Memory B cell (primary cell): Measurements from ENCODE around the gene B4GALT1.
A peak's percentile ranks its signal among the peaks of the same experiment; 100 is the strongest.

ENCODE experiments used
- ATAC-seq: fragments of 150-1000 bp; cut with Tn5 transposase; 2 replicates; pipeline ENCODE4 v1.10.0; 2021; ENCODE audit warnings: low read depth, mild to moderate bottlenecking, moderate library complexity
- DNase-seq, 2 donors: peaks; one replicate each; pipeline ENCODE4 v3.0.0; 2022; ENCODE audit warnings: low spot score in 2 of 2
- H3K27ac Mint-ChIP-seq: one replicate; pipeline ENCODE4 v1.8.0; 2022; ENCODE audit warnings: mild to moderate bottlenecking, moderate library complexity, mixed read lengths
- H3K27me3 Mint-ChIP-seq: one replicate; pipeline ENCODE4 v1.8.0; 2022; ENCODE audit warnings: mixed read lengths
- H3K36me3 Mint-ChIP-seq: one replicate; pipeline ENCODE4 v1.8.0; 2022; ENCODE audit warnings: mild to moderate bottlenecking, mixed read lengths
- H3K4me1 Mint-ChIP-seq: one replicate; pipeline ENCODE4 v1.8.0; 2022; ENCODE audit warnings: mixed read lengths
- H3K4me3 Mint-ChIP-seq: one replicate; pipeline ENCODE4 v1.8.0; 2022; ENCODE audit warnings: mild to moderate bottlenecking, moderate library complexity, mixed read lengths
- H3K9me3 Mint-ChIP-seq: one replicate; pipeline ENCODE4 v1.8.0; 2022; ENCODE audit warnings: mixed read lengths

Gene B4GALT1

GRCh38 chr9:33189331-33189791 is 22.2 kb upstream of the B4GALT1 start:
- DNase-seq = no peak
- Mint-ChIP-seq H3K9me3 (no peaks in the 10 kb centered on the region), H3K36me3 (no peaks in the 10 kb centered on the region), H3K27ac (no peak overlapping the region), H3K27me3 (peaks cover 2% of the 10 kb centered on the region), H3K4me3 (no peak overlapping the region), H3K4me1 (peaks cover 8% of the 10 kb centered on the region)
- no peak for ATAC-seq

DNA sequence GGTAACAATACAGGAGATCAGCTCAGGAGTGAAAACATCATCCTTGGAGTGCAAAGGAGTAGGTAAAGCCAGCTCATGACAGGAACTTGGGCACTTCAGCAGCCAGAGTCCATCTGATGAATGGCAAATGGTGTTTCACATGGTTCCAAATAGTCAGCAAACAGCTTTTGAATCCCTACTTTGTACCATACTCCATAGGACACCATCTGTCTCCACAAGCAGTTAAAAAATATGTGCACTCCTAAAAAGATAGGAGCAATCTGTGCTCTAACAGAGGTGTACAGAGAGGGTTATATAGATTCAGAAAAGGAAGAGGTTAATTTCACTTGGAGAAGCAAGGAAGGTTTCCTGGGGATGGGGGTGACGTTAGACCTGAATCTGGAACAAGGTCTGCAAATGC is 21.6 kb upstream of the B4GALT1 start:
- H3K4me3 Mint-ChIP-seq = no peak overlapping the region
- DNase-seq = no peak
- H3K36me3 Mint-ChIP-seq = peaks cover 1% of the 10 kb centered on the region
- H3K9me3 Mint-ChIP-seq = no peaks in the 10 kb centered on the region
- ATAC-seq = no peak
- H3K27ac Mint-ChIP-seq = no peak overlapping the region
- peaks cover 8% of the 10 kb centered on the region for H3K4me1 Mint-ChIP-seq
- peaks cover 4% of the 10 kb centered on the region for H3K27me3 Mint-ChIP-seq

GRCh38 chr9:33187519-33188218 is 20.5 kb upstream of the B4GALT1 start:
- Mint-ChIP-seq H3K4me1 (peaks cover 8% of the 10 kb centered on the region), H3K9me3 (no peaks in the 10 kb centered on the region), H3K4me3 (no peak overlapping the region), H3K27me3 (peaks cover 4% of the 10 kb centered on the region), H3K36me3 (peaks cover 1% of the 10 kb centered on the region), H3K27ac (no peak overlapping the region)
- DNase-seq (no peak), ATAC-seq (no peak)

GRCh38 chr9:33186457-33187168 is 19.5 kb upstream of the B4GALT1 start:
- Mint-ChIP-seq H3K9me3 (no peaks in the 10 kb centered on the region), H3K4me1 (peaks cover 8% of the 10 kb centered on the region), H3K27me3 (peaks cover 4% of the 10 kb centered on the region), H3K4me3 (no peak overlapping the region), H3K27ac (no peak overlapping the region), H3K36me3 (peaks cover 1% of the 10 kb centered on the region)
- DNase-seq = no peak
- ATAC-seq = no peak

GRCh38 chr9:33185858-33186257 is 18.7 kb upstream of the B4GALT1 start:
- H3K4me3 Mint-ChIP-seq = no peak overlapping the region
- no peak overlapping the region for H3K27ac Mint-ChIP-seq
- DNase-seq (no peak), ATAC-seq (no peak)
- no peaks in the 10 kb centered on the region for H3K9me3 Mint-ChIP-seq
- H3K27me3 Mint-ChIP-seq = peaks cover 4% of the 10 kb centered on the region
- H3K4me1 Mint-ChIP-seq = peaks cover 10% of the 10 kb centered on the region
- peaks cover 1% of the 10 kb centered on the region for H3K36me3 Mint-ChIP-seq

- no peak for DNase-seq
- H3K27me3 Mint-ChIP-seq = peaks cover 4% of the 10 kb centered on the region
Observed at GRCh38 chr9:33185406-33185805, 18.3 kb upstream of the B4GALT1 start.

DNA sequence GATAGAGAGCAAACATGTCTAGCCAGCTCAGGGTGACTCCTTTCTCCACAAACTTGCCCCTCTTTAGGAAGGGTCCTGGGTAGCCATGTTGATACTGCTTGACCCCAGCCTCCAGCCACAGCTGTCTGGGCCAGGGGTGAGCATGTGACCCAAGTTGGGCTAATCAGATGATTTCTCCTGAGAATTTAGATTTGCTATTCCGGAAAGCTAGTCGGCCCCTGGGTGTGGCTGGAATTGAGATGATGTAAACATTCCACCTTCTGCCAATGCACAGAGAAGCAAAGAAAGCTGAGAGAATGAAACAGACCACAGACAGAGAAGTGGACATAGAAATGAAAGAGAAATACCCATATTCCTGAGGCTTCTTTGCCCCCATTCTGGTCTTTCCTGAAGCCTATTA is 17.8 kb upstream of the B4GALT1 start:
- Mint-ChIP-seq H3K4me1 (peaks cover 10% of the 10 kb centered on the region), H3K36me3 (peaks cover 1% of the 10 kb centered on the region), H3K4me3 (no peak overlapping the region), H3K9me3 (no peaks in the 10 kb centered on the region), H3K27me3 (peaks cover 4% of the 10 kb centered on the region), H3K27ac (no peak overlapping the region)
- DNase-seq (no peak), ATAC-seq (no peak)

More at GRCh38 chr9:33185406-33185805, 18.3 kb upstream of the B4GALT1 start:
- Mint-ChIP-seq H3K9me3 (no peaks in the 10 kb centered on the region), H3K4me1 (peaks cover 10% of the 10 kb centered on the region), H3K4me3 (no peak overlapping the region), H3K36me3 (peaks cover 1% of the 10 kb centered on the region), H3K27ac (no peak overlapping the region)
- ATAC-seq = no peak

DNA sequence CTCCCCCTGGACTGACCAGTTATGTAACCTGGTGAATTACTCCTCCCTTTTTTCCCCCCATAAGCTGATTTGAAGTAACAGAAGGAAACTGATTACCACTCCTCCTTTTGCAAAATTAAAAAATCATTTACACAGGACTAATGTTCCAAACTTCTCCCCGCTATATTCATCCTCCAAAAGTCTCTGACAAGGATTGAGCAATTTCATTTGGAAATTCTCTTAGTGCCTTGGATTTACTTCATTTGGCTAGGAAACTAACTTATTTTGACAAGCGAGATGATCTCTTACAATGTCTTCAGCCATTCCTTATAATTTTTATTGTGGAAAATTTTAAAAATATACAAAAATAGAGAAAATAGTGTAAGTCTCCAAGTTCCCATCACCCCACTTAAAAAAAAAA is 15.4 kb upstream of the B4GALT1 start:
- DNase-seq = no peak
- Mint-ChIP-seq H3K4me1 (peaks cover 12% of the 10 kb centered on the region), H3K36me3 (peaks cover 1% of the 10 kb centered on the region), H3K4me3 (no peak overlapping the region), H3K27ac (no peak overlapping the region), H3K27me3 (peaks cover 2% of the 10 kb centered on the region), H3K9me3 (no peaks in the 10 kb centered on the region)
- no peak for ATAC-seq

GRCh38 chr9:33180526-33181184 is 13.5 kb upstream of the B4GALT1 start:
- Mint-ChIP-seq H3K27me3 (peaks cover 2% of the 10 kb centered on the region), H3K36me3 (peaks cover 1% of the 10 kb centered on the region), H3K4me3 (no peak overlapping the region), H3K9me3 (no peaks in the 10 kb centered on the region), H3K27ac (no peak overlapping the region), H3K4me1 (peaks cover 4% of the 10 kb centered on the region)
- ATAC-seq (no peak), DNase-seq (no peak)

DNA sequence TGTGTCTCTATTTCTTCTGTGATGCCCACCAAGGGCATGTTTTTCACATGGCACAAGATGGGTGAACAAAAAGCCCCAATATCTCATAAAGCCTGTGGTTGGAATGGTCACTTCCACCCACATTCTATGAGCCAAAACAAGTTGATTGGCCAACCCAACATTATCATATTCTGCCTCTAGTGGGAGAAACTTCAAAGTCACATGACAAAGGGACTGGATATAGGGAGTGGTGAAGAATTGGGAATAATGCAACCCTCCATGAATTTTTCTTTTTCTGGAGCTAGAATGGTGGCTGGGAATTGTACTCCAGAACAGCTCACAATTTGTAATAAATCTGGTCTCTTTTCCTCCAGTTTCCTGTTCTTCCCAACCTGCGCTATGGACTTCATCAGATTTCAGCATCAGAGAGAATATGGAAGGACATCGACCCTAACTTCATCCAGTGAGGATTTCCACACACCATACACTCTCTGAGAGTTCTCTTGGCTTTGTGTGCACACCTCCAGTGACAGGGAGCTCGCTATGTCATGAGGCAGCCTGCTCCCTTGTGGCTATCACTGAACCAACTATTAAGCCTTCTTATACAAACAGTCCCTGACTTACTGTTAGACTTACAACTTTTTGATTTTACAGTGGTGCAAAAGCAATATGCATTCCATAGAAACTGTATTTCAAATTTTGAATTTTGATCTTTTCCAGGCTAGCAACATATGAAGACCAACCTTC is 12.0 kb upstream of the B4GALT1 start:
- Mint-ChIP-seq H3K36me3 (peaks cover under 1% of the 10 kb centered on the region), H3K4me3 (no peak overlapping the region), H3K9me3 (no peaks in the 10 kb centered on the region), H3K27ac (no peak overlapping the region), H3K27me3 (peaks cover under 1% of the 10 kb centered on the region), H3K4me1 (peaks cover 4% of the 10 kb centered on the region)
- ATAC-seq = peak; percentile 60
- DNase-seq = no peak

DNA sequence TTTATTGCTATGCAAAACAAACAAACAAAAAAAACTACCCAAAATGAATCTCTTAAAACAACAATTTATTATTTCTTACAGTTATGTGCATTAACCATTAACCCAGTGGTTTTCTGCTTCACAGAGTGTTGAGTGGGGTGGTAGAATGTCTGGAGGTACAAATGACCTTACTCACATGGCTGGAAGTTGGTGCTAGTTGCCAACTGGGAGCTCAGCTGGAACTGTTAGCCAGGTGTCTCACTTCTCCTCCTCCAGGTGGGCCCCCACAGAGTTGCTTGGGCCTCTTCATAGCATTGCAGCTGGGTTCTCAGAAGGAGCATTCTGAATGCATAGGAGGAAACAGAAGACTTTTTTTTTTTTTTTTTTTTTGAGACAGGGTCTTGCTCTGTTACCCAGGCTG is 10.5 kb upstream of the B4GALT1 start:
- H3K4me1 Mint-ChIP-seq = peaks cover 4% of the 10 kb centered on the region
- no peaks in the 10 kb centered on the region for H3K36me3 Mint-ChIP-seq
- H3K27ac Mint-ChIP-seq = no peak overlapping the region
- DNase-seq (no peak), ATAC-seq (no peak)
- no peaks in the 10 kb centered on the region for H3K27me3 Mint-ChIP-seq
- H3K4me3 Mint-ChIP-seq = no peak overlapping the region
- H3K9me3 Mint-ChIP-seq = no peaks in the 10 kb centered on the region

DNA sequence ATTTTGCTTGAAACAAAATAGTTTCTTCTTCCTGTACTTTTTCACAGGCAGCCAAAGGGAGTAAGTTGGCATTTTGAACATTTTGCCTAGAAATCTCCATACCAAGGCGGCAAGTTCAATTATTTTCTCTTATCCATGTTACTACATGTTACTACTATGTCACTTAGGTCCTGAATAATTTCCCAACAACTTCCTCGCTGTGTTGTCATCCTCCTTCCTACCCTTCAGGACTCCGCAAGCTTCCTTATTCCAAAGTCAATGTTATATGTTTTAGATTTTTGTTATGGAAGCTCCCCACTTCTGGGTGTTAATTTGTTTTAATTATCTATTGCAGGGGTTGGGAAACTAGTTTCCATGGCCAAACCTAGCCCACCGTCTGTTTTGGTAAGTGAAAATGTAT is 9.9 kb upstream of the B4GALT1 start:
- no peaks in the 10 kb centered on the region for H3K9me3 Mint-ChIP-seq
- H3K36me3 Mint-ChIP-seq = no peaks in the 10 kb centered on the region
- no peak for DNase-seq
- H3K4me3 Mint-ChIP-seq = no peak overlapping the region
- ATAC-seq = no peak
- peaks cover 4% of the 10 kb centered on the region for H3K4me1 Mint-ChIP-seq
- no peaks in the 10 kb centered on the region for H3K27me3 Mint-ChIP-seq
- H3K27ac Mint-ChIP-seq = no peak overlapping the region

GRCh38 chr9:33175649-33176325 is 8.7 kb upstream of the B4GALT1 start:
- Mint-ChIP-seq H3K4me3 (no peak overlapping the region), H3K27ac (no peak overlapping the region), H3K36me3 (no peaks in the 10 kb centered on the region), H3K4me1 (peaks cover 2% of the 10 kb centered on the region), H3K27me3 (no peaks in the 10 kb centered on the region), H3K9me3 (no peaks in the 10 kb centered on the region)
- DNase-seq = no peak
- no peak for ATAC-seq
